GM19043 (cell line): ENCODE data around the gene TMEM132D.
"Not testable (repeated sequence)": the region's sequence is repeated elsewhere in the genome, so short reads cannot be mapped to it uniquely, and the experiment has no call there.

ENCODE experiments used
- ATAC-seq: cut with Tn5 transposase; IDR thresholded peaks from one replicate; pipeline ENCODE4 v1.9.1; 2021; ENCODE audit warnings: low read depth; ENCODE audit not compliant: unreplicated experiment

The TMEM132D gene

GRCh38 chr12:129549656-129550055 lies 354.2 kb downstream of the TMEM132D start:
- ATAC-seq = no peak

DNA sequence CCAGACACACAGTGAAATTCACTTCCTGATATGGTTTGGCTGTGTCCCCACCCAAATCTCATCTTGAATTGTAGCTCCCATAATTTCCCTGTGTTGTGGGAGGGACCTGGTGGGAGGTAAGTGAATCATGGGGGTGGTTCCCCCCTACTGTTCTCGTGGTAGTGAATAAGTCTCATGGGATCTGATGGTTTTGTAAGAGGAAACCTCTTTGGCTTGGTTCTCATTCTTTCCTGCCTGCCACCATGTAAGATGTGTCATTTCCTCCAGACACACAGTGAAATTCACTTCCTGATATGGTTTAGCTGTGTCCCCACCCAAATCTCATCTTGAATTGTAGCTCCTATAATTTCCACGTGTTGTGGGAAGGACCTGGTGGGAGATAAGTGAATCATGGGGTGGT lies 354.8 kb downstream of the TMEM132D start:
- ATAC-seq = not testable (repeated sequence)

DNA sequence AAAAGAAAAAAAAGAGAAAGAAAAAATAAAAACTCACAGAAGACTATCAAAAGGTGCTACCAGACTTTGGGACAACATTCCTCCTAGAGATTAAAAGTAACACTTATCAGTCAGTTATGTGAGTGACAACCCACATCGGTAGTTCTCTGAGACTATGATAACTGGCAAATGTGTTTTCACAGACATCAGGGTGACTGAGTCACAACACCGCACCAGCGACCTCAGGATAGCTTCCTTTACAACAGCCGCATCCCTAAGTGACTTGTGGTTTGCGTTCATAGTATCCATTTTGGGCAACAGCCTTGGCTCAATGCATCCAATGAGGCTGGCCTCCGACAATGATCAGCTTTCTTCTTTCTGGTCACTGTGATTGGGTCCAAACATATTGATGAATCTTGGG lies 359.1 kb downstream of the TMEM132D start:
- ATAC-seq = no peak

DNA sequence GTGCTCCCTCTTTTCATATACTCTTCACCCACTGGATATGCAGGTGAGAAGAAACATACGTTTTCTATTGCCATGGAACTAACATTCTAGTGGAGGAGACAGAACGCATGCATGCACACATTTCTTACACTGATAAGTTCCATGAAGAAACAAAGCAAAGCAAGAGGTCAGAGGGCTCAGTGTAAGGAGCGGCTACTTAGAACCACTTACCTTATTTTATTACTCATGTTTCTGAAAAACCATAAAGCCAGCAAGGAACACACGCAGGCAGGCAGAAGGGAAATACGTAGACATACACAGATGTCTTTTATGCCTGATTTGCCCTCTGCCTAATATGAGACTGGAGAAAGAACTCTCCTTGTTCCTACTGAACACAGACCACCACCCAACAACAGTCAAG lies 362.9 kb downstream of the TMEM132D start:
- ATAC-seq = no peak

DNA sequence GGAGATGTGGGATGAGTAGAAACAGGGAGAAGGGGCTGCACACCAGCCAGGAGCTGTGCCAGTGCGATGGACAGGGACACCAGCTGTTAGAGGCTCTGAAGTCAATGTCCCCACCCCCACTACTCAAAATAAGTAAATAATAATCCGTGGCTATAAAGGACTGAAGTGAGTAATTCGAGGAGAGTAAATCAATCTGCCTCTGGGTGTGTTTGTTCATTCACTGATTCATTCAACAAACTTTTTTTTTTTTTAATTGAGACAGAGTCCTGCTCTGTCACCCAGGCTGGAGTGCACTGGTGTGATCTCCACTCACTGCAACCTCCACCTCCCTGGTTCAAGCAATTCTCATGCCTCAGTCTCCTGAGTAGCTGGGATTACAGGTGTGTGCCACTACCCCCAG lies 363.6 kb downstream of the TMEM132D start:
- no peak for ATAC-seq

- ATAC-seq = not testable (repeated sequence)
Observed at GRCh38 chr12:129538724-129539335, 365.0 kb downstream of the TMEM132D start.

GRCh38 chr12:129538137-129538536 lies 365.7 kb downstream of the TMEM132D start:
- no peak for ATAC-seq

- no peak for ATAC-seq
Observed at GRCh38 chr12:129534966-129535750, 368.7 kb downstream of the TMEM132D start.

DNA sequence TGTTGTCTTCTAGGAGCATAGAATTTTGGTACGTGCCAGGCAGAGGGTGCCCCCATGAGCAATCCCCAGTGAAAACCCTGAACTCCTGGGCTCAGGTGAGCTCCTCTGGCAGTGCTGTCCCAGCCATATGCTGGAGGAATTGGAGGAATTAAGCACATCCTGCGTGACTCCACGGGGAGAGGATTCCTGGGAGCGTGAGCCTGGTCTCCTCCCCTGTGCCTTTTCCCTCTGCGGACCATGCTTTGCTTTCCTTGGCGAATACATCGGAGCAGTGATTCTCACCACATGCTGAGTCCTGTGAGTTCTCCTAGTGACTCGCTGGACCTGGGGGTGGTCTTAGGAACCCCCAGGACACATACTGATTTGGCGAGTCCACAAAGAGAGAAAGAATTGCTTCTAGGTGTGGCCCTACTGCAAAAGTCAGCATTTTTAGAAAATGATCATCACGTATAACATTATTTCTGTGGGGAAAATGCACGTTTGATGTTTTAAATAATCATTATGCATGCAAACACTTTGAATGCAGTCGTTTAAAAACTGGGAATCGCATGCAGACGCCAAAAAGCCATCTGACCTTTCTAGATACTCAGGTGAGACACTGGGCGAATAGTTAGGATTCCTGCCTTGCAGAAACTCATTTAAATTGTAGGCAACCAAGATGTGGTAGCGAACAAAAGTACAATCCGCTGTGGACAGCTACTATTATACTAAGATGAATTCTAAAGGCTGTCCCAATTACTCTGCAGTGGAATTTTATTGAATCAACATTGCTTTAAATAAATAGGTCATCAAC lies 370.9 kb downstream of the TMEM132D start:
- ATAC-seq = no peak

DNA sequence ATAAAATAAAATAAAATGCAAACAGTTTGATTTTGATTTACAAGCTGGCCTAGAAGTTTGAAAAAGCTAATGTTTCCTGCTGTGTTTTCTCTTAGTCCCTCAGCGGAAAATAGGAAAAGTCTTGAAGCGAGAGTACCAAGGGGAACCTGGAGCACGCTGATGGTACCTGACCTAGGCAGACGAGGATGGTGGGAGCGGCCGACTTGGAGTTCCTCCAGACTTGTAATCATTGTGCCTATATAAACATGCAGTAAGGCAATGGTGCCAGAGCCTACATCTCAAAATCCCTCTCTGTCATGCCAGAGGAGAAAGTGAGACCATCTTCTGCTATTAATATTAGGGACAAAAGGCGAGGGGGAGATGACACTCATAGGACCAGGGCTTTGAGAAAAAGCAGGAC lies 371.7 kb downstream of the TMEM132D start:
- no peak for ATAC-seq

- ATAC-seq = no peak
Observed at GRCh38 chr12:129530984-129531383, 372.8 kb downstream of the TMEM132D start.

- ATAC-seq = no peak
Observed at GRCh38 chr12:129530517-129530916, 373.3 kb downstream of the TMEM132D start.

DNA sequence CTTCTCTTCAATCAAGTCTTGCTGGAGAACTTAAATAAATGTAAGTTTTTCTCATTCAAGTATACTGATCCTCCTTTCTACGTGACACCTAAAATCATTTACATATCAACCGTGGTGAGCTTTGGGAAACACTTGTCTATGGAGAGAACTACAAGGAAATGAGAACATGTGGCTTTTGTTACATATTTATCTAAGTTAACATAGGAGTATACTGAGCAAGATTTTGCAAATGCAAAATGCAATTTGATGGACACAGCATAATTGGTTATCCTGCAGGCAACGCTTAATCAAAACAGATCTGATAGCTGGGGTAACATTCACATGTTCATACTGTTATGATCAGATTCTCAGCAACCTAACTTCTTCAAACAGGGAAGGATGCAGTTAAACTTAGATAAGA lies 376.3 kb downstream of the TMEM132D start:
- ATAC-seq = no peak

GRCh38 chr12:129523621-129524020 lies 380.2 kb downstream of the TMEM132D start:
- ATAC-seq = no peak

DNA sequence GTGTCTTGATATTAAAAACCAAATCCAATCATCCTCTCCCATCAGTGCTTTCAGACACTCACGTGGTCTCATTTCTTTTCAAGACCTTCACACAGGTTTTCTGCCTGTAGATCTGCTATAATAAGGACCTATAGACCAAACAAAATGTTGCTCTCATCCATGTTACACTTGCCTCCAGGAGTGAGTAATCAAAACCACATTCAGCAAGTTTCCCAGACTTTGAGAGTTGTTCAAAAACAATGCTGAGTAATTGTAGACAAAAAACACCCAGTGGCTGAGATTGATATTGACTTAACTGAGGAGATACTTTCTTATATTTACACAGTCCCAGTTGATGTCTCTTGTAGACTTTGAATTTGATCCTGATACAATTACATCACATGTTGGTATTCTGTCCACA lies 383.1 kb downstream of the TMEM132D start:
- ATAC-seq = no peak

GRCh38 chr12:129503802-129504201 lies 400.0 kb downstream of the TMEM132D start:
- no peak for ATAC-seq

GRCh38 chr12:129496226-129496625 lies 407.6 kb downstream of the TMEM132D start:
- no peak for ATAC-seq

- ATAC-seq = no peak
Observed at GRCh38 chr12:129494766-129495165, 409.1 kb downstream of the TMEM132D start.

DNA sequence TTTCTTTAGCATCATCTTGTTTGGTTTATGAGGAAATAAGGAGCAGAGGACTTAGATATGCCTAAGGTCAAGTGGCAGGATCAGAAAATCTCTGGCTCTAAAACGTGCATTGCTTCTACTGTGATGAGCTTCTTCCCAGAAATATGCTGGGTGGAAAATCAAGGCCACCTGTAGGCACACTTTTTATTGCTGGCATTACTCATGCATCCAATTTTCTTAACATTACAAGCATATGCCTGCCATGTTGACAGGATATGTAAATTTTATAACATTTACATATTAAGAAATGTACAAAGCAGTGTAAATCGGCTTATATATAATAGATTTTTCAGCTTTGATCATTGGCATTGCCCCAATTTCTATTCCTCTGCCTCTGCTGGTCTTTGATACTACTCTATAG lies 409.6 kb downstream of the TMEM132D start:
- ATAC-seq = no peak

- no peak for ATAC-seq
Observed at GRCh38 chr12:129489100-129489676, 414.6 kb downstream of the TMEM132D start.

- no peak for ATAC-seq
Observed at GRCh38 chr12:129486931-129487330, 416.9 kb downstream of the TMEM132D start.
